A549 (cell line): ENCODE results near the gene DCLK2. TPM values are rescaled to one million over a fixed set of nuclear protein-coding genes. Genes with fewer than 3 reads are reported as not detected.

Source experiments
- ATAC-seq, 2 experiments: fragments of 200-7000 bp in 1 of 2; fragments of >200 bp in 1 of 2; cut with Nextera tagmentation in 1 of 2; cut with Tn5 transposase in 1 of 2; 3 replicates each; pipeline versions ENCODE4 v1.8.0 to v1.9.1; 2018 to 2020; ENCODE audit warnings: mild to moderate bottlenecking in 1 of 2, moderate library complexity in 1 of 2
- CTCF ChIA-PET: fragments of 300-600 bp; sonication (Branson Sonifier 250); formaldehyde crosslinking; extraction: SDS; loops from one replicate; lab custom pipeline; 2021; ENCODE audit warnings: antibody characterized with exemption, inconsistent platforms; lab: Yijun Ruan, JAX
- POLR2A ChIA-PET: fragments of 350-600 bp; formaldehyde crosslinking; extraction: SDS; loops from one replicate; lab custom pipeline; 2021; ENCODE audit warnings: antibody characterized with exemption, inconsistent platforms; lab: Yijun Ruan, JAX
- DNase-seq, 2 experiments: peaks; one replicate each; pipeline versions ENCODE4 v3.0.0 to v3.0.0-alpha.2; 2011 to 2016; ENCODE audit warnings: low read depth in 1 of 2, low spot score in 1 of 2
- FAIRE-seq: peaks from 2 replicates; lab custom pipeline; 2011; peaks lifted over from hg19 to GRCh38; lab: Jason Lieb, UNC
- H3K27ac ChIP-seq, 2 experiments: fragments of >200 bp; sonication (Bioruptor Twin); formaldehyde crosslinking; 3 replicates each; pipeline ENCODE4 v1.5.1; 2016 to 2017
- H3K4me1 ChIP-seq: fragments of >200 bp; sonication (Bioruptor Twin); formaldehyde crosslinking; 3 replicates; pipeline ENCODE4 v1.6.1; 2016
- H3K4me2 ChIP-seq: fragments of >200 bp; sonication (Bioruptor Twin); formaldehyde crosslinking; 3 replicates; pipeline ENCODE4 v1.6.1; 2016
- H3K4me3 ChIP-seq: fragments of >200 bp; sonication (Bioruptor Twin); formaldehyde crosslinking; 3 replicates; pipeline ENCODE4 v1.5.1; 2016
- H3K9me3 ChIP-seq: fragments of >200 bp; sonication (Bioruptor Twin); formaldehyde crosslinking; 3 replicates; pipeline ENCODE4 v1.6.1; 2016
- ATOH8 ChIP-seq: fragments of 250-450 bp; sonication (Bioruptor Pico); IDR thresholded peaks from 2 replicates; pipeline ENCODE4 v1.5.0; 2020; ENCODE audit warnings: low read depth, mild to moderate bottlenecking, moderate library complexity
- CHD2 ChIP-seq: fragments of 150-350 bp; IDR thresholded peaks from 2 replicates; pipeline ENCODE4 v1.6.1; 2014; ENCODE audit warnings: low read length; ENCODE audit not compliant: partially characterized antibody
- CHD4 ChIP-seq: fragments of 200-600 bp; sonication (generic); IDR thresholded peaks from 2 replicates; pipeline ENCODE4 v1.6.1; 2016; ENCODE audit warnings: antibody characterized with exemption, mild to moderate bottlenecking, borderline replicate concordance
- CTCF ChIP-seq: fragments of >200 bp; sonication (Bioruptor Twin); formaldehyde crosslinking; IDR thresholded peaks from 3 replicates; pipeline ENCODE4 v1.5.1; 2016
- ELK1 ChIP-seq: fragments of 150-350 bp; IDR thresholded peaks from 2 replicates; pipeline ENCODE4 v1.6.1; 2014; ENCODE audit warnings: low read depth, mild to moderate bottlenecking, low read length
- EP300 ChIP-seq, 2 experiments: fragments of >200 bp; sonication (Bioruptor Twin); formaldehyde crosslinking; IDR thresholded peaks; 2 replicates in 1 of 2; 3 replicates in 1 of 2; pipeline ENCODE4 v1.6.1; 2016 to 2017
- ESRRA ChIP-seq: fragments of 150-350 bp; IDR thresholded peaks from 2 replicates; pipeline ENCODE4 v1.6.1; 2014; ENCODE audit warnings: mild to moderate bottlenecking, low read length, borderline replicate concordance
- FOSB ChIP-seq: fragments of 250-450 bp; sonication (Bioruptor Pico); IDR thresholded peaks from 2 replicates; pipeline ENCODE4 v1.5.0; 2020; ENCODE audit warnings: mild to moderate bottlenecking, moderate library complexity
- HDAC2 ChIP-seq: fragments of 200-600 bp; sonication (generic); IDR thresholded peaks from 2 replicates; pipeline ENCODE4 v1.6.1; 2016
- HEYL ChIP-seq: fragments of 250-450 bp; sonication (Bioruptor Pico); IDR thresholded peaks from 2 replicates; pipeline ENCODE4 v1.8.0; 2021; ENCODE audit warnings: mild to moderate bottlenecking, moderate library complexity
- HOXB13 ChIP-seq: fragments of 250-450 bp; sonication (Bioruptor Pico); IDR thresholded peaks from 2 replicates; pipeline ENCODE4 v1.5.0; 2020; ENCODE audit warnings: low read depth, mild to moderate bottlenecking, moderate library complexity
- HOXB5 ChIP-seq: fragments of 250-450 bp; sonication (Bioruptor Pico); IDR thresholded peaks from 2 replicates; pipeline ENCODE4 v1.5.0; 2020; ENCODE audit warnings: mild to moderate bottlenecking, moderate library complexity
- MAX ChIP-seq: IDR thresholded peaks from 2 replicates; pipeline ENCODE4 v1.6.1; 2012
- MAZ ChIP-seq: fragments of 150-350 bp; IDR thresholded peaks from 2 replicates; pipeline ENCODE4 v1.6.1; 2014; ENCODE audit warnings: antibody characterized with exemption, low read depth, low read length, borderline replicate concordance
- NPAS2 ChIP-seq: fragments of 250-450 bp; sonication (Bioruptor Pico); IDR thresholded peaks from 2 replicates; pipeline ENCODE4 v1.8.0; 2022; ENCODE audit warnings: mild to moderate bottlenecking, moderate library complexity, borderline replicate concordance
- POLR2AphosphoS2 ChIP-seq: conservative IDR thresholded peaks from 2 replicates; pipeline ENCODE4 v1.6.1; 2012; ENCODE audit warnings: low read length, improper control_type of control experiment, inconsistent platforms
- RFX5 ChIP-seq: fragments of 450-650 bp; IDR thresholded peaks from 2 replicates; pipeline ENCODE4 v1.7.1; 2014; ENCODE audit warnings: antibody characterized with exemption, mild to moderate bottlenecking, moderate library complexity
- RNF2 ChIP-seq: fragments of 200-600 bp; sonication (generic); IDR thresholded peaks from 2 replicates; pipeline ENCODE4 v1.6.1; 2016; ENCODE audit warnings: low read depth, mild to moderate bottlenecking, antibody characterized with exemption, moderate library complexity, borderline replicate concordance
- TP53 ChIP-seq: fragments of 250-450 bp; sonication (Bioruptor Pico); IDR thresholded peaks from 2 replicates; pipeline ENCODE4 v1.5.0; 2021; ENCODE audit warnings: mild to moderate bottlenecking, moderate library complexity
- ZC3H11A ChIP-seq: fragments of 450-650 bp; IDR thresholded peaks from 2 replicates; pipeline ENCODE4 v1.6.1; 2014; ENCODE audit warnings: antibody characterized with exemption, mild to moderate bottlenecking
- ZFP36 ChIP-seq: fragments of 450-650 bp; IDR thresholded peaks from 2 replicates; pipeline ENCODE4 v1.6.1; 2014; ENCODE audit warnings: borderline replicate concordance; ENCODE audit not compliant: partially characterized antibody
- ZNF302 ChIP-seq: fragments of 250-450 bp; sonication (Bioruptor Pico); IDR thresholded peaks from 2 replicates; pipeline ENCODE4 v1.9.0; 2021; ENCODE audit warnings: inconsistent platforms, mild to moderate bottlenecking, moderate library complexity
- WGBS: methylation state at CpG from one replicate; pipeline ENCODE4 v1.1.6; 2017; ENCODE audit errors: missing lambda C conversion rate; 5-methylcytosine and 5-hydroxymethylcytosine counted together
- polyA plus RNA-seq, 4 experiments: library from polyadenylated mRNA; depleted of rRNA in 3 of 4; stranded (reverse); fragments of >200 nt; fragmentation: RNase III in 1 of 4; extraction: RNeasy Plus Mini Kit Qiagen cat#74134 plus additional on column Dnase treatment in 1 of 4; gene quantifications; 2 replicates in 3 of 4; 3 replicates in 1 of 4; pipeline ENCODE4 v1.2.3, GENCODE V29; 2011 to 2017

The DCLK2 gene
- polyA plus RNA-seq, 2 of the 4 experiments (the other 2 are of a cell fraction), result 8.1 to 11.6 TPM

GRCh38 chr4:150250293-150250997 lies 172.2 kb downstream of the DCLK2 start (continued):
- no peak for TF ChIP-seq HDAC2
- TF ChIP-seq MAZ, result no peak
- no peak for TF ChIP-seq ZC3H11A

- H3K4me1 ChIP-seq, result no peaks in the 10 kb centered on the region
- no peak overlapping the region for H3K4me2 ChIP-seq
- WGBS, result 100% methylated on average over 1 of the region's 4 CpGs
- H3K4me3 ChIP-seq, result no peak overlapping the region
- no peak overlapping the region for H3K27ac ChIP-seq
- FAIRE-seq, result no peak
- POLR2A ChIA-PET, result no interaction called here
- ATAC-seq, result peak in 1 of 2 experiments; percentile 82; a peak in 3 of 6 replicates
- CTCF ChIA-PET, result no interaction called here
- TF ChIP-seq CHD4 (no peak), MAX (no peak), FOSB (CRISPR knock-in tag) (no peak), HOXB13 (no peak), POLR2AphosphoS2 (no peak), CHD2 (no peak), NPAS2 (CRISPR knock-in tag) (no peak), RFX5 (no peak), CTCF (no peak)
- H3K9me3 ChIP-seq, result no peaks in the 10 kb centered on the region
- no peak for DNase-seq
These were observed 172.9 kb downstream of the DCLK2 start for GRCh38 chr4:150250998-150251651.

GRCh38 chr4:150251752-150252190 lies 173.5 kb downstream of the DCLK2 start:
- FAIRE-seq (no peak), ATAC-seq (no peak), DNase-seq (no peak)
- Histone ChIP-seq H3K9me3 (no peaks in the 10 kb centered on the region), H3K27ac (no peak overlapping the region), H3K4me3 (no peak overlapping the region), H3K4me2 (no peak overlapping the region)
- POLR2A ChIA-PET, result no interaction called here
- CTCF ChIA-PET, result interaction anchor here (0.8 to 1.3 kb wide), 2 partner anchors 9 to 270 kb away, joined by 3 to 6 read pairs; no protein-coding TSS in a partner anchor
- TF ChIP-seq HOXB5 (CRISPR knock-in tag) (no peak), ZNF302 (no peak), ATOH8 (no peak), ELK1 (no peak), TP53 (CRISPR knock-in tag) (no peak), EP300 (IDR thresholded peaks at IDR 0.05) (no peak), HEYL (CRISPR knock-in tag) (no peak), ESRRA (no peak), HDAC2 (no peak), ZFP36 (no peak), RNF2 (no peak), RFX5 (no peak)
- TF ChIP-seq, all 56 proteins: peak for 0
- WGBS, result 76% methylated on average over 7 of the region's 7 CpGs
- H3K4me1 ChIP-seq, result no peaks in the 10 kb centered on the region
